ENCODE results near the gene AXIN1. TPM values are rescaled to one million over a fixed set of nuclear protein-coding genes. Genes with fewer than 3 reads are reported as not detected.

AXIN1 gene
- total and polyA plus RNA-seq, 2 of the 8 experiments (the other 6 are each of a cell fraction or from before 2014, with no cell fraction given) = 12.5 to 41.9 TPM

- TF ChIP-seq GABPA (IDR thresholded peaks at IDR 0.05; ENCODE audit: borderline replicate concordance, insufficient read depth, low read length) = no peak
These were observed 22.0 kb upstream of the AXIN1 start (continued) for GRCh38 chr16:374616-374926.
